KOPT-K1 (cell line): ENCODE results near the gene ATP6V0B.

Source experiments
- H3K27ac ChIP-seq: fragments of 200-600 bp; sonication (generic); 2 replicates; pipeline ENCODE4 v1.5.1; 2016; ENCODE audit warnings: antibody characterized with exemption, mild to moderate bottlenecking, low read depth, low read length; ENCODE audit not compliant: poor library complexity, severe bottlenecking
- H3K36me3 ChIP-seq: fragments of 200-600 bp; sonication (generic); 2 replicates; pipeline ENCODE4 v1.5.1; 2017; ENCODE audit warnings: antibody characterized with exemption, mild to moderate bottlenecking, low read length, moderate library complexity; ENCODE audit not compliant: insufficient read depth
- H3K9me3 ChIP-seq: fragments of 200-600 bp; sonication (generic); 2 replicates; pipeline ENCODE4 v1.5.1; 2017; ENCODE audit warnings: antibody characterized with exemption, low read length, mild to moderate bottlenecking; ENCODE audit not compliant: insufficient read depth, poor library complexity, severe bottlenecking

Gene ATP6V0B

GRCh38 chr1:43937179-43937865 lies 37.4 kb upstream of the ATP6V0B start:
- Histone ChIP-seq H3K36me3 (no peaks in the 10 kb centered on the region; the same call in 1 of the 2 replicates), H3K27ac (no peak overlapping the region), H3K9me3 (no peaks in the 10 kb centered on the region)

DNA sequence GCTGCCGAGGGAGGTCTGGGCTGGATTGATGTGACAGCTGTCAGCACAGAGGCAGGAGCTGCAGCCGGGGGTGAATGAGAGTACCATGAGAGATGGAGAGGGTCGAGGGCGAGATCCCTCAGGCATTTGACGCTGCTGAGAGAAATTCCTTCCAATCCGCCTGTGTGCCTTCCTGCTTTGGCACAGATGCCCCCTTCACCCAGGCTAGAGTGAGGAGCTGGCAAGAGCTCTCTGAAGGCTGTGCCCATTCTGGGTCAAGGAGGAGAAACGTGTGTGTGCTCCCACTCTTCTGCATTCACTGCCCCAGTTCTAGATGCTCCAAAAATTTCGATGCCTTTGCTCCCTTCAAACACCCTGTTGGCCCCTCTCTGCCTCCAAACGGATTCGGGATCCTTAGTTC lies 36.4 kb upstream of the ATP6V0B start:
- H3K9me3 ChIP-seq: no peaks in the 10 kb centered on the region
- no peaks in the 10 kb centered on the region; the same call in 1 of the 2 replicates for H3K36me3 ChIP-seq
- H3K27ac ChIP-seq: no peak overlapping the region

- Histone ChIP-seq H3K36me3 (peaks cover under 1% of the 10 kb centered on the region; the same call in 1 of the 2 replicates), H3K27ac (no peak overlapping the region), H3K9me3 (no peaks in the 10 kb centered on the region)
These were observed 35.7 kb upstream of the ATP6V0B start for GRCh38 chr1:43938892-43939587.

DNA sequence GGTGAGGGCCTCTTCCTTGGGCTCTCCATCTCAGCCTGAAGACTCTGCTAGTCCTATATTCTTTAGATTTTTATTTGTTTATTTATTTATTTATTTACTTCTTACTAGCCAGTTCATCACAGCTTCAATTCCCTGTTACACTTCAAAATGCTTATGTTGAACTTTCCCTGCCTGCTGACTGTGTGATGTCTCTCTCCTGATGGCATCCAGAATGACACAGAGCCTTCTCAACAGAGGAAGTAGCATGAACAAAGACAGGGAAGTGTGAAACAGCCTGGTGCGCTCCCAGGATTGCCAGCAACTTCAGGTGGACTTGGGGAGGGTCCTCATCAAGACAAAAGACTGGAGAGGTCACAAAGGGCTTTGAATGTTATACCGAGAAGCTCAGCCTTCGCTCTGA lies 32.3 kb upstream of the ATP6V0B start:
- Histone ChIP-seq H3K9me3 (no peaks in the 10 kb centered on the region), H3K27ac (no peak overlapping the region), H3K36me3 (0 out of 2 replicates have a peak, but pooled peaks cover 5% of the 10 kb centered on the region)

DNA sequence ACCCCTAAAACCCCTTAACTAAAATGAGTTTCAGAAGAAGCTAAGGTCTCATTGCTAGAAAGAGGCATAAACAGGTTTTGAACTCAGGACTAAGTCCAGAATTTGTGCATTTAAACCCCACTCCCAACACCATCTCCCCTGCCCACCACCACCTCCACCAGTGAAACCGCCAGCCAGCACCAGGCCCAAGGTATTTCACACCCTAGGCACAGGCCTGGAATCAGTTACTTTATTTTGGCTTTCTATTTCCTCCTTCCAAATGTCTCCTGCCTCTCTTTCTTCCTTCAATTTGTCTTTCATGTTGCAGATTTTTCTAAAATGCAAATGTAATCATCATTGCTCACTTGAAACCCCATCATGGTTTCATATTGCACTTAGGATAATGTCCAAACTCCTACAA lies 29.9 kb upstream of the ATP6V0B start:
- Histone ChIP-seq H3K9me3 (no peaks in the 10 kb centered on the region), H3K36me3 (peaks cover 9% of the 10 kb centered on the region; the same call in 1 of the 2 replicates), H3K27ac (no peak overlapping the region)

DNA sequence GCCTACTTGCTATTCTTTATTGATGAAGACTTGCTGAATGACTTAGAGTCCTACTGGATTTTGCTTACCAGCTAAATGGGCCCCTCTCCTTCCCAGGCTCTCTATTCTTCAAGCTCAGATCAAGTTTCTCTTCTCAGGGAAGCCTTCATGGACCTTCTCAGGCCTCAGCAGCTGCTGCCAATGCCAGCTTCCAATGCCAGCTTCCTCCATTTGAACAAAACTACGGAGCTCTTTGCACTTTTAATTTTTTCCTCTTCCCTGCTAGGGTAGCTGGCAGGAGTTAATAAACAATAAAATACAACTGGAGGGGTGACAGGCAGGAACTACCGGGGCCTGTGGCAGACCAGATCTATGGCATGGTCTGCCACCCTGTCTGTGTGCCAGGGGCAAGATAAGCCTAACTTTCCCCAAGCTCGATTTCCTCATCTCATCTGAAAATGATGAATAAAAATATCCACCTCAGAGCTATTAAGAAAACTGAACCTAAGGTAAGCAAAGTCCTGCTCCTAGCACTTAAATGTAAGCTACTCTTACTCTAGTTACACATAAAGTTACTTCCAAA lies 29.0 kb upstream of the ATP6V0B start:
- peaks cover 18% of the 10 kb centered on the region for H3K36me3 ChIP-seq
- H3K27ac ChIP-seq: peak overlapping the region; percentile 95
- no peaks in the 10 kb centered on the region for H3K9me3 ChIP-seq

GRCh38 chr1:43946236-43947060 lies 28.3 kb upstream of the ATP6V0B start, which contains the start of gene IPO13:
TSS of gene IPO13 (plus strand) at chr1:43946950. CDS start at chr1:43947601, 651 bp downstream.
- H3K9me3 ChIP-seq: no peaks in the 10 kb centered on the region
- peaks cover 19% of the 10 kb centered on the region for H3K36me3 ChIP-seq
- peak within 1 kb of the TSS; percentile 95 for H3K27ac ChIP-seq

GRCh38 chr1:43947061-43947873 lies 27.5 kb upstream of the ATP6V0B start:
- Histone ChIP-seq H3K27ac (peak overlapping the region; percentile 95), H3K9me3 (no peaks in the 10 kb centered on the region), H3K36me3 (peaks cover 19% of the 10 kb centered on the region)

DNA sequence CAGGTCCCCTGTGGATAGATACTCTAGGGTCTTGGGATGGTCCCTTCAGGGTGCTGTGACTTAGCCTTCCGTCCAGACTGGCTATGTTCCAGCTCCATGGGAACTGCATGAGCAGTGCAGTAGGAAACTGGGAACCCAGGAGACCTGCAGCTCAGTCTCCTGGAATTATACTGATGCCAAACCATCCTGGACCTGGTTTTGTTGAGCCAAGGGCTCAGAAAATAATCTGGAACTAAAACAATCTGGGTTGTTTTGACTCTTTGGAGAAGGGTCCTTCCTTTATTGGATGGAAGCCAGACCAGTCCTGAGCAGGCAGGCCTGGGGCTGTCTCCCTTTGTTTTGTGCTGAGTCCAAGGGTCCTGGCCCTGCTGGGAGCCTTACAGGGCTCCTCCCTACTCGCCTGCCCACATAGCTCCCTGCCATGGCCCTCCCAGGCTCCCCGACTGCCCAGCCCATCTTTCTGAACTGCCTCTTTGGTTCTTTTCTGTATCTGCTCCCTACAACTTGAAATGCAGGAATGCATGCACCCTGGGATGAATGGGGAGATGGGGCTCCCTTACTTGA lies 26.8 kb upstream of the ATP6V0B start:
- no peak overlapping the region for H3K27ac ChIP-seq

GRCh38 chr1:43949678-43950077 lies 25.1 kb upstream of the ATP6V0B start:
- Histone ChIP-seq H3K9me3 (no peaks in the 10 kb centered on the region), H3K36me3 (peaks cover 14% of the 10 kb centered on the region), H3K27ac (no peak overlapping the region)

More for the DNA sequence above, 26.8 kb upstream of the ATP6V0B start:
- peaks cover 19% of the 10 kb centered on the region for H3K36me3 ChIP-seq
- no peaks in the 10 kb centered on the region for H3K9me3 ChIP-seq

DNA sequence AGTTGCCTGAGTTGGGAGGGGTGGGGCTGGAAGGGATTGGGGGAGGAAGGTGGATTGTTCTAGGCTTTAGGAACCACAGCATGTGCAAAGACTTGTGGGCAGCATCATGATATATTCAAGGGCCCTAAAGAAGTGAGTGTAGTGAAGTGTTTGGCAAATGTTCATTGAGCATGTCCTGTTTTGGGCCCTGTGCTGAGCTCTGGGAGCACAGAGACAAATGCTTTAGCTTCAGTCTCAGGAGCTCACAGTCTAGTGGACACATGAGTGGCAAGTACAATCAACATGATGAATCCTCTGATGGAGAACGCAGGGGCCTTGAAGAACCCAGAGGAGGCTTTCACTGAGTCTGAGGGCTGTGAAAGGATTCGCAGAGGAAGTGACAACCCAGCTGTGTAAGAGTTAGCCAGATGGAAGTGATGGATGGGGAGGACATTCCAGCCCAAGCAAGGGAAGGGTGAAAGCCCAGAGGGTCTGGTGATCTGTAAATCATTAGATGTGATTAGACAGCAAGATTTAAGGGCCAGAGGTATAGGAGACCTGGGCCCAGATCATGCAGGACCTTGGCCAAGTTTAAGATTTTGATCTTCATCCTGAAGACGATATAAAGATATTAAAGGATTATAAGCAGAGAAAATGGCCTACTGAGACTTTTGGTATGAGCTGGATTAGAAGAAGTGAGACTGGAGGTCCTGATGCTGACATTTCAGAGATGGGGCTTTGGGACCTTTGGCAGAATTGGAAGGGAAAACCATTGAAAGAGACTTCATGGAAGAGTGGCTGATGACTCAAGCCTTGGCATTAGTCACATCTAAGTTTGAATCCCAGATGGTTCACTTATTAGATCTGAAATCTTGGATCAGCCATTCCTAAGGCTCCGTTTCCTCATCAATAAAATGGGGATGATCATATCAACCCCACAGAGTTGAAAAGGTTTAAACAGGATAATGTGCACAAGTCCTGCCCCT lies 23.5 kb upstream of the ATP6V0B start:
- Histone ChIP-seq H3K9me3 (no peaks in the 10 kb centered on the region), H3K27ac (no peak overlapping the region), H3K36me3 (peaks cover 20% of the 10 kb centered on the region)

DNA sequence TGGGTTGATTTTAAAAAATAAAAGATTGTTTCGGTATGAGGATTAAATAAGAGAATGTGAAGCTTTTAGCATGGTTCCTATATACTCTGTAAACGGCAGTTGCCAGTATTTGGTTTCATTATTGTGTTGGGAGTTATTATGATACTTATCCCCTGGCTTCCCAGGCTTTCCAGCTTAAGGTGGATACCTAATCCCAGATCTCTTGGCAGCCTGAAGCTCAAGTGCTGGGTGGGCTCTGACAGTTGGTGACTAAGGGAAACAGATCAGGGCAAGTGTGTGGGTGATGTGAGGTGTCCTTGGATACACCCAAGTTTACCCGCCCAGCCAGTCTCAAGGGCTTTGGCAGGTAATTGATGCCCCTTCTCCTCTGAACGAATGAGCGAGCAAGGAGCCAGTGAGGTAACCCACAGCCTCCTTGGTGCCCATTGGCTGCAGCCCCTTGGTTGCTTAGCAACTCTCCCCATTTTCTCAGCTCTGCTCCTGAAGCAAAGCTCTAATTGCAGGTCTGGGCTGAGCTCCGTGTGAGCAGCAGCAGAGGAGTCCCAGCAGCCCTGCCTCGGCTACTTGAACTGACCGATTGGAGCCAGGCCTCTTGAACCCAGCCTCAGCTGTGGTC lies 21.9 kb upstream of the ATP6V0B start:
- H3K27ac ChIP-seq: no peak overlapping the region
- H3K9me3 ChIP-seq: no peaks in the 10 kb centered on the region
- peaks cover 35% of the 10 kb centered on the region for H3K36me3 ChIP-seq

DNA sequence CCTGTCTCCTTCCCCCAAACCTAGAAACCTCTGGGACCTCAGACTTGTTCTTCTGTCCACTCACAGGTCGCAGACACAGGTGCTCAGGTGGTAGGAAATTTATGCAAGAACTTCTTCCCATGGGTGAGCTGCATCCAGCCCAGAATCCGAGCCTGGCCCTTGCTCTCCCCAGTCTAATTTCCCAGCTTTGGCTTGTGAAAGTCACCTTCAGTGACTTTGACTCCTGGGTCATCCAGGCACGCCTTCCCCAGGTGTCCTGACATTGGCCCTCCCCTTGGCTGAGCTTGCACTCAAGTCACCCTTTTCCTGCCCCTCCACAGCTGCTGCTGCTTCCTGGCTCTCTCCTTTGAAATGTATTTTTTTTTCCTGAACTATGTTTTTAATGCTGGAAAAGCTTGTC lies 21.4 kb upstream of the ATP6V0B start:
- H3K9me3 ChIP-seq: no peaks in the 10 kb centered on the region
- H3K27ac ChIP-seq: no peak overlapping the region
- H3K36me3 ChIP-seq: peaks cover 40% of the 10 kb centered on the region
